ENCODE data around the gene SLC10A7.

SLC10A7 gene

GRCh38 chr4:146212781-146213180 is 309.0 kb downstream of the SLC10A7 start:
- no peak for DNase-seq (ENCODE audit: low read depth in 2 of 2)

- DNase-seq (ENCODE audit: low read depth in 2 of 2), result no peak
These were observed 310.3 kb downstream of the SLC10A7 start for GRCh38 chr4:146211440-146211839.

DNA sequence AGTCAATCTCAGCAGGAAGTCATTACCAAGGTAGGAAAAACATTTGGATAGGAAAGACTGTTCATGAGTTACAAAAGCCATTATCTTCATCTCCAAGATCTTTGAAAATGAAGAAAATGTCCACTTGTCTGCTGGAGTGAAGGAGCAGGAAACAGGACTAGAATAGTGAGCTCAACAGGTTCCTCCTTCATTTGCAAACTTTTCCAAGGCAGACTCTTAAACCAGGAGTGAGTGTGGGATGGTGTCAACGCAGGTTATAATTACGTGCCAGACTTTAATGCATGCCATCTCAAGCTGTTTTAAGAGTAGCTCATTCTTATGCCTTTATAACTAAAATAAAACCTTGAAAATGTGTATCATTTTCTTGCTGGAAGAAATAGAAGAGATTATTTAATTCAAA is 310.9 kb downstream of the SLC10A7 start:
- no peak for DNase-seq (ENCODE audit: low read depth in 2 of 2)

DNA sequence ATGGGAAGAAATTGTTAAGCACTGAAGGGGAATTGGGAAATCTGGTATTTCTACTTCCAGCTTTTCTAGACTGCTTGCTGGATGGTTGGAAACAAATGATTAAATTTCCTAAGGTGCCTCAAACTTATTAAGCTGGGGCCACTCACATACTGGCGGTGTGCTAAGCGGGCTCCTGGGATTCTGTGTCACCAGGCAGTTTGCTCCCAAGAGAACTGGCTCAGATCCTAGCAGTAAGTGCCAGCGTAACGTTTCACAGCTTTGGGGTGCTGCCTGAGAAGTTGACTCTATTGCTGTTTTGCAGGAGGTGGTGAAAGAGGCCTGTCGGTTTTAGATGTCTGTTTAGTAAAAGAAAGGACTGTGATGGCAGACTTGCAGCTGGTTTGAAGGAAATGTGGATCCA is 314.3 kb downstream of the SLC10A7 start:
- no peak for DNase-seq (ENCODE audit: low read depth in 2 of 2)

All from stimulated activated CD8-positive, alpha-beta memory T cell treated with anti-CD3 and anti-CD28 coated beads, Interleukin-7, amount 100 ng/mL, for 1 hour (primary cell).